Activated naive CD8-positive, alpha-beta T cell (primary cell): ENCODE data around the gene ANKRD44.

Experiments used
- H3K27ac Mint-ChIP-seq: one replicate; pipeline ENCODE4 v1.8.0; 2021; ENCODE audit warnings: mixed read lengths
- H3K27me3 Mint-ChIP-seq: one replicate; pipeline ENCODE4 v1.8.0; 2021; ENCODE audit warnings: mixed read lengths
- H3K36me3 Mint-ChIP-seq: one replicate; pipeline ENCODE4 v1.8.0; 2021; ENCODE audit warnings: mixed read lengths
- H3K4me1 Mint-ChIP-seq: one replicate; pipeline ENCODE4 v1.8.0; 2021; ENCODE audit warnings: low read depth, mixed read lengths
- H3K4me3 Mint-ChIP-seq: one replicate; pipeline ENCODE4 v1.8.0; 2021; ENCODE audit warnings: mild to moderate bottlenecking, mixed read lengths
- H3K9me3 Mint-ChIP-seq: one replicate; pipeline ENCODE4 v1.8.0; 2021; ENCODE audit warnings: low read depth, mixed read lengths

Gene ANKRD44

DNA sequence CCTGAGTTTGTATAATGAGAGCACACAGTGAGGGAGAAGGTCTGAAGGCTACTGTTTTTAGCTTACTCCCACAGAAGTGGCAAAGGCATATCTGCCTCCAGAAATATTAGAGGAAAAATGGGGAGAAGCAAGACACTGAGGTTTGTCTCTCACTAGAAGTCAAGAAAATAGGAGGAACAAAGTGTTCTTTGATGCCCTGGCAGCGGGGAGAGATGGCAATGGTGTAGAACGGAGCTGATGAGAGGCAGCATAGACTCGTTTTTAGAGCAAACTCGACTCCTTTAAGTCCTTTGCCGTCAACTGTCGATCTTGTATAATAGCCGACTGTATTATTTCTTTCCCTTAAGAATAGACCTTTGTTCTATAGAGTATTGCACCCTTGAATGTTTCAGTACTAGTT lies 73.8 kb downstream of the ANKRD44 start:
- Mint-ChIP-seq H3K36me3 (peaks cover 3% of the 10 kb centered on the region), H3K4me3 (peak overlapping the region; percentile 83), H3K9me3 (no peaks in the 10 kb centered on the region)

DNA sequence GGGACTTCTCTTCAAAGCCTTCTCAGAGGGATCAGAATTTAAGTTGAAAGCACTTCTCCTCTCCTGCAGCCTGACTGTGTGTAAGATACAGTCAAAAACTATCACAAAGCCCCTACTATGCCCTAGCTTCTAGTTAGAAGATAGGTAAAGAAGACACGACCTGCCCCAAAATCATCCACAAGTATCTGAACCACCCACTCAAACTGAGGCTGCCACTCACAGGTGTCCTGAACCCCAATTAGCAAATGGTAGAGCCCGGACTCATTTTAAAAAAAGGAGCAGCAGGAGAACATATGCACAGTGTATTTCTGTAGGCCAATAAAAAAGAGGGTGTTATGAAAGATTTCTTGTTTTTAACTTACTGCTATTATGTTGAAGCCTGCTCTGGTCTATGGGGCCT lies 74.4 kb downstream of the ANKRD44 start:
- Mint-ChIP-seq H3K4me3 (peak overlapping the region; percentile 83), H3K36me3 (peaks cover 3% of the 10 kb centered on the region), H3K9me3 (no peaks in the 10 kb centered on the region), H3K4me1 (peaks cover 92% of the 10 kb centered on the region), H3K27ac (peak overlapping the region; percentile 96), H3K27me3 (no peaks in the 10 kb centered on the region)

More for the DNA sequence above, 73.8 kb downstream of the ANKRD44 start:
- H3K4me1 Mint-ChIP-seq: peaks cover 89% of the 10 kb centered on the region
- H3K27me3 Mint-ChIP-seq: no peaks in the 10 kb centered on the region
- H3K27ac Mint-ChIP-seq: peak overlapping the region; percentile 96

DNA sequence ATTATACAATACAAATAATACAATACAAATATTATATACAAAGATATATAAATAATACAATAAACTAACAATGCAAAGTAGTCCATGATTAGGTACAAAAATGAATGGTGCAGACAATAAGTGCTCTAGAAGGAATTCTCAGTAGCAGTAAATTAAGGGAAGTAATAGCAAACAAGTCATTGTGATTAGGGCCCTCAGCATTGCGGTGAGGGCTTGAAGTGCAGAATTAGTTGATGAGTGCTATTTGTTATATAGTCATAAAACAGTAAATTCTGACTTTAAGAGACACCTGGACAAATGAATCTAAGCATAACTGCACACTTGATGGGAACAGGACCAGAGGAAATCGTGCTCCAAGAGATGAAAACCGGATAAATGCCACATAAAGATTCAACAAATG lies 74.9 kb downstream of the ANKRD44 start:
- Mint-ChIP-seq H3K4me3 (peak overlapping the region; percentile 83), H3K9me3 (no peaks in the 10 kb centered on the region), H3K27ac (peak overlapping the region; percentile 96), H3K27me3 (no peaks in the 10 kb centered on the region), H3K36me3 (peaks cover 5% of the 10 kb centered on the region), H3K4me1 (peaks cover 92% of the 10 kb centered on the region)

DNA sequence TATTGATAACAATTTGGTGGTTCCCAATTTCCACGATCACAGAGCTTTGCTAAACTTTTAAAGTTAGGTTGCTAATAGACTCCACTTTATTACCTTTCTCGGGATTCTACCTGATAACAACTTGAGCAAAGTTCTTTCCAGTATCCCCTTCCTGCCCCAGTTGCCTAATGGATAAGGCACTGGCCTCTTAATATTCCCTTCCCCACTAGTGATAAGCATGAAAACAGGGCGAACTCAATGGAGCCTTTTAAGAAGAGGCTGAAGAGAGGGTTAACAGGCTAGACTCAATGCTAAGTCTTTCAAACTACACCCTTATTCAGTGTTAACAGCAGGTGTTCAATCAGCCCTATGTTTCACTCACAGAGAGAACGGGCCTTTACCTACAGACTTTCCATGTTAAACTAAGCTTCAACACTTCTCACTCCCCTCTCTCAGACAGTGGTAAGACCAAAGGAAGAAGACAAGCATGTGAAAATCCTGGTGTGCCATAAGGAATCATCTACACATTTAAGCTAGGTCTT lies 75.8 kb downstream of the ANKRD44 start:
- Mint-ChIP-seq H3K4me3 (peak overlapping the region; percentile 36), H3K9me3 (no peaks in the 10 kb centered on the region), H3K27ac (peak overlapping the region; percentile 86), H3K36me3 (peaks cover 11% of the 10 kb centered on the region), H3K4me1 (peaks cover 94% of the 10 kb centered on the region), H3K27me3 (no peaks in the 10 kb centered on the region)

DNA sequence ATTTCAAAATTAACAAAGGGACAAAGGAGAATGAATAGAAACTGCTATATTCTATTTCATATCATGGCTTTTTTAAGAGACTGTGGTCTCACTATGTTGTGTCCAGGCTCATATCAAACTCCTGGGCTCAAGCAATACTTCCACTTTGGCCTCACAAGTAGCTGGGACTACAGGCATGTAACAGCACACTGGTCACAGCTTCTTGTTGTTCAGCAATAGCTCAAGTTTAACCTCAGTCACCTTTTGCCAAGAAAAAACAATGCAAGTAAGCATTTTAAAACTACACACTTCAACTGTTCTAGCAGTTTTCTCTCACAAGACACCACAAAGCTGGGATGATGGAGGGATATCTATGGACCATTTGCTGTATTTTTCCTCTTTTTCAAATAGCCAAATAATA lies 77.1 kb downstream of the ANKRD44 start:
- H3K4me1 Mint-ChIP-seq: peaks cover 96% of the 10 kb centered on the region
- H3K9me3 Mint-ChIP-seq: no peaks in the 10 kb centered on the region
- H3K36me3 Mint-ChIP-seq: peaks cover 11% of the 10 kb centered on the region
- H3K4me3 Mint-ChIP-seq: no peak overlapping the region
- no peaks in the 10 kb centered on the region for H3K27me3 Mint-ChIP-seq
- peak overlapping the region; percentile 83 for H3K27ac Mint-ChIP-seq

DNA sequence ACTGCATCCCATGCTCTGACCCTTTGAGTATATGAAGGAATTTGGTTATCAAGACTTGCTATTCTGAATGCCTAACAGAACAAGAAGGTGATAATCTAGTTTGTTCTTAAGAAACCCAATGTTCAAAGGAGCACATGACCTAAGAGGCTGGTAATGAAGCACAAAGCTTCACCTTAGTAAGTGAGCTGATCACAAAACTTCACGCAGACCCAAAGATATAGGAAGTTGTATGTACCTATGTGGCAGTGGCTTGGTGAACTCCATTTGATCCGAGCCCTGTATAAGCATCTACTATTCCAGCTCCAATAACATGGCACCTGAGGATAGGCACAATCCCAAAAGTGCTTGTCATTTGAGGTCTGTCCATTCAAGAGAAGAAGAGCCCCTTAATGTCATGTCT lies 78.6 kb downstream of the ANKRD44 start:
- Mint-ChIP-seq H3K9me3 (no peaks in the 10 kb centered on the region), H3K4me3 (no peak overlapping the region), H3K36me3 (peaks cover 8% of the 10 kb centered on the region), H3K27ac (peak overlapping the region; percentile 90), H3K27me3 (no peaks in the 10 kb centered on the region), H3K4me1 (peaks cover 97% of the 10 kb centered on the region)

DNA sequence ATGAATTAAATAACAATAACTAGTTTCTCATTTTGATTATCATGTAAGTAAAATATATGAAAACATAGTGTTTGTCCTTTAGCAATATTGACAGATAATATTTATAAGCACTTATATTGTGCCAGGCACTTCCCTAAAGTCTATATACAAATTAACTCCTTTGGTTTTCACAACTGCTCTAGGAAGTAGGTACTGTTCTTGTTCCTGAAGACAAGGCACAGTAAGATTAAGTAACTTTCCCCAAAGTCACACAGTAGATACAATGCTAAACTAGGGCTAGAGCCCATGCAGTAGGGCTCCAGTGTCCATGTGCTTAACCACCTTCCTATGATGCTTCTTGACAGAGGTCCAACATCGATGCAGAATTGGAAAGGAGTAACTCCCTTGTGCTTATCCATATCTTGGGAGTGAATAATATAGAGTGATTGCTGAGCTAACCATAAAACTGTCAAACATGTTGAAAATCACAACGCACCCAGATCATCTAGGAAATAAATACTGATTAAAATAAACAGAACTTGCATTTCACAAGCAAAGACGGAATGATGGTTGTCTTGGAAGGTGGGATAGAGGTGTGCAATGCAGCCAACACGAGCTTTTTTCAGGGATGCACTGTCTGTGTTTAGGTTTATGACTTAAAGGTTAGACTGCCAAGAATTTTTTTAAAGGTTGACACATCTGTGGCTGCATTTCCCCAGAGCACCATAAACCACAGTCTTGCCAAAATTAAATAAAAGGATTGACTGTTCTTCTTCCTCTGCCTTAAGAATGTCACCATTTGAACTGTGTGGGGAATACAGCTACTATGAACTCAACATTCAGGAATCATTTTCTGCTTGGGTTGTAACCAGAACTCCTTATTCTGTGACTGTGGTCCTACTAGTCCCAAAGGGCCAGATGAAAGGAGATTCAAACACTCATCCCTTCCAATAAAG lies 80.8 kb downstream of the ANKRD44 start:
- H3K9me3 Mint-ChIP-seq: no peaks in the 10 kb centered on the region
- H3K27me3 Mint-ChIP-seq: no peaks in the 10 kb centered on the region
- peaks cover 93% of the 10 kb centered on the region for H3K4me1 Mint-ChIP-seq
- peak overlapping the region; percentile 70 for H3K4me3 Mint-ChIP-seq
- peaks cover 11% of the 10 kb centered on the region for H3K36me3 Mint-ChIP-seq
- H3K27ac Mint-ChIP-seq: peak overlapping the region; percentile 92

DNA sequence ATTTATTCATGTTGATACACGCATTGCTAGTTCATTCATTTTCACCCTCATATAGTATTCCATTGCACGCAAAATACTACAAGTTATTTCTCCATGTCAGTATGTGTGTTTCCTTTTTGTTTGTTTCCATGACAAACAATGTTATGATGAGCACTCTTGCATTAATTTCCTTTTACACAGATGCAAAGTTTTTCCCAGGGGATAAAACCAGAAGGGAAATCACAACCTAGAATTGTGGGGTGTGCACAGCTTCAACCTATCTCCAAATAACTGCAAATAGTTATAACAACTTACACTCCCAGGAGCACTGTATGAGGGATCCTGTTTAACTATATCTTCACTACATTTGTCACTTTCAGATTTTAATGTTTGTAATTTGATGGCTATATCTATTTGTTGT lies 87.1 kb downstream of the ANKRD44 start:
- peaks cover 6% of the 10 kb centered on the region for H3K36me3 Mint-ChIP-seq
- no peak overlapping the region for H3K4me3 Mint-ChIP-seq
- H3K27me3 Mint-ChIP-seq: no peaks in the 10 kb centered on the region
- peak overlapping the region; percentile 84 for H3K27ac Mint-ChIP-seq
- peaks cover 81% of the 10 kb centered on the region for H3K4me1 Mint-ChIP-seq
- no peaks in the 10 kb centered on the region for H3K9me3 Mint-ChIP-seq

DNA sequence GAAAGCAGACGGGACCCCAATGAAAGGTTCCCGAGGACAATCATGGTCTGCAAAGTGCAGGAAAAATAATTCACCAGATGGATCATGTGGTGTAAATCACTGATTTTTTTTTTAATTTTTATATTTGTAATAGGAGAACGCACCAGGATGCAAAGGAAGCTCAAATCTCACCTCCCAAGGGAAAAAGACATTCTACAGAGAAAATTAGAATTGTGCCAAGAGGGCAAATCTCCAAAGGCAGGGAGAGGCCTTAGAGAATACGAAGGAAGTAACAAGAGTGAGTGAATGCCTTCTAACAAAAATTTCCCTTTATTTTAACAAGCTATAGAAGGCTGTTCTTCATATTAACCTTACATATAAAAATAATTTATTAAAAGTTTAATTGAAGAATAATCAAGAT lies 90.9 kb downstream of the ANKRD44 start:
- peaks cover 6% of the 10 kb centered on the region for H3K36me3 Mint-ChIP-seq
- H3K9me3 Mint-ChIP-seq: no peaks in the 10 kb centered on the region
- no peak overlapping the region for H3K4me3 Mint-ChIP-seq
- peaks cover 87% of the 10 kb centered on the region for H3K4me1 Mint-ChIP-seq
- H3K27me3 Mint-ChIP-seq: no peaks in the 10 kb centered on the region
- H3K27ac Mint-ChIP-seq: peak overlapping the region; percentile 98

DNA sequence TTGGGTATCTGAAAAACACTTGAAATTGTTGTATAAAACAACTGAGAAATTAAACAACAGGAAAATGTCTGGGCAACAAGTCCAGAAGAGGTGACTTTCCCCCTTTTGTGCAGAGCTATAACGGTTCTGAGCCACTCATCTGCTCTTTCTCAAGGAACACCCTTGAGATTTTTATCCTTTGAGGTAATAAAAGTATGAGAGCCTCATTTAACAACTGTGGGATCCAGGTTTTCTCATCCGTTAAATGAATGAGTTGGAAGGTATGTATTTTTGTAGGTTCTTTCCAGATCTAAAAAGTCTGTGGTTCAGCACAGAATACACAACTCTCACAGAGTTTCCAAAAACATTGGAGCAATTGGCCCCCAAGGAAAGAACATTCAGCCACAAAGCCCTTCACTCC lies 93.0 kb downstream of the ANKRD44 start:
- peaks cover 4% of the 10 kb centered on the region for H3K36me3 Mint-ChIP-seq
- H3K9me3 Mint-ChIP-seq: no peaks in the 10 kb centered on the region
- peak overlapping the region; percentile 78 for H3K4me3 Mint-ChIP-seq
- H3K4me1 Mint-ChIP-seq: peaks cover 90% of the 10 kb centered on the region
- H3K27me3 Mint-ChIP-seq: no peaks in the 10 kb centered on the region
- H3K27ac Mint-ChIP-seq: peak overlapping the region; percentile 98

DNA sequence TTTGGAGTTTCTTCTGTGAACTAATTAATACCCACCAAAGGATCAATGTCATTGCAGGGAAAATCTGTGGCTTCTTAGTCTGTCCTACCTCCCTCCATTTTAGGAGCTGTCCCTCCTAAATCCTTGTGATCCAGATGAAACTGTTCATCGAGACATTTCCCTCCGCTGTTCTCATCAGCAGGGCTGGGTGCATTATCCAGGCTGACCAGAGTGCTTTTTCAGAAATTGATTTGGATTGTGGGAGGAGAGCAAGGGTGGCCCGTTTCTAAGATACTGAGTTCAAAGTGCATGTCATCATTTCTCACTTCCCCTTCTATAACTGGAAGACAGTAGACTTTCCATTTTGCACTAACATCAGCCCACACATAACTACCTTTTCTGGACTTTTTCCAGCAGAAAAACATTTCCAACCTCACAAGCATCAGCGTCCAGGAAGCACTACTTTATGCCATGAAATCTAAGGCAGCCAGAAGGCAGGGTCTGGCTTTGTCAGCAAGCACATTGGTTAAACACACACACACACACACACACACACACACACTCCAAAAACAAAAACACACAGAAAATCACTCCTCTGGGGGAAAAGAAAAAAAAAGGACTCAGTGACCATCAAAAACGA lies 94.1 kb downstream of the ANKRD44 start:
- peak overlapping the region; percentile 78 for H3K4me3 Mint-ChIP-seq
- H3K36me3 Mint-ChIP-seq: peaks cover 4% of the 10 kb centered on the region
- peaks cover 90% of the 10 kb centered on the region for H3K4me1 Mint-ChIP-seq
- no peaks in the 10 kb centered on the region for H3K9me3 Mint-ChIP-seq
- peak overlapping the region; percentile 98 for H3K27ac Mint-ChIP-seq
- no peaks in the 10 kb centered on the region for H3K27me3 Mint-ChIP-seq

DNA sequence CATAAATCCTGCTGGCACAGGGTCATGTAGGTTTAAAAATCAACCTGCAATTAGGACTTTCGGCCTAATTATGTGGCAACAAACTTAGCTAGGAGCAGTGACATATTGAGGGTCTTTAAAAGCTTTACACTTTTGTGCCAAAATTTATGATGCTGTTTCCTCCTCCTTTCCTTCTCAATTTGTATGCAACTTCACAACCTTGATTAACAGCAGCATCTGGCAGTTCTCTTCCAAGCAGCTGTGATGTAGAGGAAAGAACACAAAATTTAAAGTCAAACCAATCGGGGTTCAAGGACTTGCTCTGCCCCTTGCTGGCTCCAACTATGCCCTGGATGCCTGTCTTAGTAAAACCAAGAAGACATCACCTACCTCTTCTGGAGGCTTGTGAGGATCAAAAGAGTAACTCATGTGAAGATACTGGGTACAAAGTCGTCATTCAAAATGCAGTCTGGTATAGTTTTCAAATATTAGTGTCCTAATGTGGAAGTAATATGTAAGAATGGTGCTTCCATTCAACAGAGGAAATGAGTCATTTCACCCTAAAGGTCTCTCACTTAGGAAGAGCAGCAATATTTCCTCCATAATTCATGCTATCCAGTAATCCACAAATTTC lies 94.7 kb downstream of the ANKRD44 start:
- H3K4me3 Mint-ChIP-seq: peak overlapping the region; percentile 78
- no peaks in the 10 kb centered on the region for H3K9me3 Mint-ChIP-seq
- peaks cover 93% of the 10 kb centered on the region for H3K4me1 Mint-ChIP-seq
- no peaks in the 10 kb centered on the region for H3K27me3 Mint-ChIP-seq
- H3K27ac Mint-ChIP-seq: peak overlapping the region; percentile 98
- H3K36me3 Mint-ChIP-seq: peaks cover 4% of the 10 kb centered on the region

DNA sequence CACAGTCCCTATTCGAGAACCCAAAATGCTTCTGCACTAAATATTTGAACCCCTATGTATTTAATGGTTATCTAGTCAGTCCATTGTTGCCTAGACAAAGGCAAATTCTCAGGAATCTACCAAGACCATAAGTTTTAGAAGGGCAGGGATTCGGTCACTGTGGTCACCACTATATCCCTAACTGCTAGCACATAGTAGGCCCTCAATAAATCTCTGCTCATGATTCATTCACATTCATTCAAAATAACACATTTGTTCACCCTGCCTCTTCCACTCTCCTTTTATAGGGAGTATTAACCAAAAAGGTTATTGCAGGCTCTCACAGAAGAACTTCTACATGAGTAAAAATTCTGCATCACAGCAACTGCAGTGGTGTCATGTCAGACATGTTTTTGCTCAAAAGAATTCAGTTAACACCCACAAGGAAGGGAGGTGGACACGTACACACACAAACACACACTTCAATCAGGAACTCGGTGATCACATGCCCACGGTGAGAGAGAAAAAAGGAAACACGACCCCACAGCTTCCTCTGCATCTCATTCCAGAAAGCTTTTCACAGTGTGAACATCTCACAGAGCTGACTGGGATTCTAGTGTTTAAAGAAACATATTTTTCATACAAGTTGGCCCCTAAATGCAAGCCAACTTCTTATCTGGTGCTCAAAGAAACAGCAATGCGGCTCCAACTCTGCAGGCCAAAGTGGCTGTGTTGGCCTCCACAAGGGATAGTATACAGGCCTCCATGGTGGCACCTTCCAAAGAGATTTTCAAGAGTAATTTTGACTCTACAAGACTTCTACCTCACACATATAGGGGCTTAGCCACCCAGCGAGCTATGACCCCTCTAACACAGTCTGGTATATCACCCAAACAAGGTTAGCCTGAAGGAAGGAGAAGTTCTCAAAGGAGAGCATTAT lies 98.0 kb downstream of the ANKRD44 start:
- peaks cover 99% of the 10 kb centered on the region for H3K4me1 Mint-ChIP-seq
- H3K4me3 Mint-ChIP-seq: peak overlapping the region; percentile 82
- no peaks in the 10 kb centered on the region for H3K9me3 Mint-ChIP-seq
- peaks cover 2% of the 10 kb centered on the region for H3K36me3 Mint-ChIP-seq
- peak overlapping the region; percentile 98 for H3K27ac Mint-ChIP-seq
- H3K27me3 Mint-ChIP-seq: no peaks in the 10 kb centered on the region

DNA sequence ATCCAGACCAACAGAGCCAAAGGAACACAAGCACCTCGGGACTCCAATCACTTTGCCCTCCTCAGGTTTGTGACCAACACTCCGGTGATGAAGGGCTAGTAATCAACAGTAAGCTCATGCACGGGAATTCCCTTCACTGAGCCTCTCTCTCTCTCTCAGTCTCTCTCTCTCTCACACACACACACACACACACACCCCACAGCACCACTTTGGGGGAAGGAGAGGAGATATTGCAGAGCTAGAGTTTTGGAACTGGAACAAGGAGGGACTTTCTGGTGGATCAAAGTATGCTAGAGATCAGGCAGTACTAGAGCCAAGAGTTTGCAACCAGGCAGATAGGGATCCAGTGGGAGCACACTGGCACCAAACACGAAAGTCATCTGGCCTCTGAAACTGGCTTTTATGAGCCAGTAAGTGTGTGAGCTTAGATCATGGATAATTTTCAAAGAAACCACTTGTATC lies 98.7 kb downstream of the ANKRD44 start:
- no peaks in the 10 kb centered on the region for H3K27me3 Mint-ChIP-seq
- peaks cover 2% of the 10 kb centered on the region for H3K36me3 Mint-ChIP-seq
- no peaks in the 10 kb centered on the region for H3K9me3 Mint-ChIP-seq
- peaks cover 99% of the 10 kb centered on the region for H3K4me1 Mint-ChIP-seq
- peak overlapping the region; percentile 82 for H3K4me3 Mint-ChIP-seq
- H3K27ac Mint-ChIP-seq: peak overlapping the region; percentile 98
